Upper lobe of left lung (tissue), 6 donors: ENCODE measurements around the gene CST6. TPM values are rescaled to one million over a fixed set of nuclear protein-coding genes. Genes with fewer than 3 reads are reported as not detected.

ENCODE experiments used
- ATAC-seq, 2 donors: fragments of 200-7000 bp; cut with Tn5 transposase; one replicate each; pipeline ENCODE4 v1.9.1; 2022; ENCODE audit warnings: mild to moderate bottlenecking in 2 of 2, moderate library complexity in 2 of 2; ENCODE audit not compliant: low FRiP score in 2 of 2
- DNase-seq, 2 donors: peaks; one replicate each; pipeline ENCODE4 v3.0.0-alpha.2; 2019 to 2020
- H3K27ac ChIP-seq, 4 donors: fragments of 200-600 bp; sonication (generic); one replicate each; pipeline ENCODE4 v1.5.1; 2016 to 2019
- H3K27me3 ChIP-seq, 4 donors: fragments of 200-600 bp; sonication (generic); one replicate each; pipeline ENCODE4 v1.5.1; 2017 to 2019
- H3K36me3 ChIP-seq, 4 donors: fragments of 200-600 bp; sonication (generic); one replicate each; pipeline ENCODE4 v1.5.1; 2016 to 2019
- H3K4me1 ChIP-seq, 4 donors: fragments of 200-600 bp; sonication (generic); one replicate each; pipeline ENCODE4 v1.5.1; 2018 to 2019
- H3K4me3 ChIP-seq, 4 donors: fragments of 200-600 bp; sonication (generic); one replicate each; pipeline ENCODE4 v1.5.1; 2017 to 2019; ENCODE audit warnings: mild to moderate bottlenecking in 2 of 4, moderate library complexity in 1 of 4
- H3K9me3 ChIP-seq, 4 donors: fragments of 200-600 bp; sonication (generic); one replicate each; pipeline ENCODE4 v1.5.1; 2018 to 2019
- EP300 ChIP-seq, 4 donors: sonication (generic); formaldehyde crosslinking; IDR thresholded peaks; one replicate each; pipeline ENCODE4 v1.5.1; 2017; ENCODE audit warnings: antibody characterized with exemption in 4 of 4, control low read depth in 2 of 4
- POLR2A ChIP-seq, 4 donors: fragments of 450-650 bp; IDR thresholded peaks; one replicate each; pipeline ENCODE4 v1.5.1; 2016 to 2017; ENCODE audit warnings: antibody characterized with exemption in 4 of 4, mild to moderate bottlenecking in 2 of 4
- POLR2AphosphoS5 ChIP-seq, 2 donors: sonication (generic); formaldehyde crosslinking; IDR thresholded peaks; one replicate each; pipeline ENCODE4 v1.5.1; 2017; ENCODE audit warnings: antibody characterized with exemption in 2 of 2
- WGBS, 2 donors: methylation state at CpG; one replicate each; pipeline ENCODE4 v1.1.5; 2017 to 2018; 5-methylcytosine and 5-hydroxymethylcytosine counted together
- total RNA-seq, 6 donors: library from RNA; depleted of rRNA in 4 of 6; stranded (reverse); fragments of >200 nt in 4 of 6; gene quantifications; one replicate each; pipeline versions ENCODE4 v1.1.0 to v1.2.1, GENCODE V29; 2016 to 2021
- TF ChIP-seq, protein P1 (sequence below), 6 experiments: fragments of 450-650 bp in 4 of 6; fragments of 200-600 bp in 2 of 6; sonication (generic) in 2 of 6; IDR thresholded peaks; one replicate each; pipeline ENCODE4 v1.5.1; 2016 to 2019; ENCODE audit warnings: antibody characterized with exemption in 6 of 6
- donor health status: DM: no; HTN: no; CAD: no; lungs with moderate emphysema.
- donor health status: DM: no; HTN: yes; CAD: no; lungs with severe emphysema.

Gene CST6
- total RNA-seq, 6 donors from 2014 or later, result 12.6 to 68.1 (median 30.5) TPM

DNA sequence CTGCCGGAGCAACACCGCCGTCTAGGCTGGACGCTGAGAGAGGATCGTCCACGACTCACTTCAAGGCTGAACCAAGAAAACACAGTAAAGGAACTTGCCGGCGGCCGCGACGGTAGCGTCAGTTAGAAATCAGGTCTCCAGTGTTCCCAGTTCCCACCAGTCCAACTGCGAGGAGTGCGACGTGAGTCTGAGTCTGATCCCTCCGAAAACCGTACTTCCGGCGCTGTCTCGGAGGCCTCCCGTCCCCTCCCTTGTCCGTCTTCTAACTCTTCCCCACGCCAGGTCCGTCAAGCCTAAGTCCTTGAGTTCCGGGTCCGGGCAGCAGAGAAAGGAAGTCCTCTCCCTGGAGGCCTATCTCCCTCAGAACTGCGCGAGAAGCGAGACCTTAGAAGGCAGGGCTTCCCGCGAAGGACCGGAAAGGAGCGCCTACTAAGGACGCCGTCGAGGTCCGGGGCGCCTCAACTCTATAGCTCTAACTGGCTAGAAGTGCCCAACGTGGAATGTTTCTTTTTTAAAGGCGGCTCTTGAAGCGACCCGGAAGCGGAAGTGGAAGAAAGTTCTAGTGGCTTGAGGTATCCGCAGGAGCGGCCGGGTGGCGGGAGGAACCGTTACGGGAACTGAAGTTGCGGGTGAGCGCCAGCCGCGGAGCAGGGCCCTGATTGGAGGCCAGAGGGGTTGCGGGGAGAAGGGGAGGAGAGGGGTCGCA lies 9.7 kb upstream of the CST6 start, which contains the start of the genes BANF1 and EIF1AD:
BANF1 (plus strand) TSS at position 562 of the 706 bp plus-strand sequence. CDS start 748 bp downstream, outside the sequence.
EIF1AD (minus strand) TSS at position 216 of the 706 bp plus-strand sequence. CDS start 1,768 bp downstream, outside the sequence.
- Histone ChIP-seq H3K27me3 (no peaks in the 10 kb centered on the region), H3K4me1 (peaks cover 13 to 26% (median 24%) of the 10 kb centered on the region in 4 donors), H3K4me3 (peak within 1 kb of the TSS; percentile 47 to 97 (median 76)), H3K9me3 (no peaks in the 10 kb centered on the region), H3K36me3 (peaks cover 24 to 51% (median 41%) of the 10 kb centered on the region in 4 donors), H3K27ac (peak within 1 kb of the TSS; percentile 91 to 94 (median 94))
- DNase-seq (peak in 1 of 2 donors; percentile 94), ATAC-seq (peak; percentile 96 to 98)
- WGBS, 2 donors, result 0 to 1% methylated on average over 50 to 55 of the region's 55 CpGs
- TF ChIP-seq POLR2AphosphoS5 (IDR thresholded peaks at IDR 0.05), result peak; percentile 91 to 93
- TF ChIP-seq EP300 (IDR thresholded peaks at IDR 0.05), result no peak
- TF ChIP-seq POLR2A (IDR thresholded peaks at IDR 0.05), result peak in 3 of 4 donors; percentile 51 to 74 (median 60)
- TF ChIP-seq, protein P1, sequence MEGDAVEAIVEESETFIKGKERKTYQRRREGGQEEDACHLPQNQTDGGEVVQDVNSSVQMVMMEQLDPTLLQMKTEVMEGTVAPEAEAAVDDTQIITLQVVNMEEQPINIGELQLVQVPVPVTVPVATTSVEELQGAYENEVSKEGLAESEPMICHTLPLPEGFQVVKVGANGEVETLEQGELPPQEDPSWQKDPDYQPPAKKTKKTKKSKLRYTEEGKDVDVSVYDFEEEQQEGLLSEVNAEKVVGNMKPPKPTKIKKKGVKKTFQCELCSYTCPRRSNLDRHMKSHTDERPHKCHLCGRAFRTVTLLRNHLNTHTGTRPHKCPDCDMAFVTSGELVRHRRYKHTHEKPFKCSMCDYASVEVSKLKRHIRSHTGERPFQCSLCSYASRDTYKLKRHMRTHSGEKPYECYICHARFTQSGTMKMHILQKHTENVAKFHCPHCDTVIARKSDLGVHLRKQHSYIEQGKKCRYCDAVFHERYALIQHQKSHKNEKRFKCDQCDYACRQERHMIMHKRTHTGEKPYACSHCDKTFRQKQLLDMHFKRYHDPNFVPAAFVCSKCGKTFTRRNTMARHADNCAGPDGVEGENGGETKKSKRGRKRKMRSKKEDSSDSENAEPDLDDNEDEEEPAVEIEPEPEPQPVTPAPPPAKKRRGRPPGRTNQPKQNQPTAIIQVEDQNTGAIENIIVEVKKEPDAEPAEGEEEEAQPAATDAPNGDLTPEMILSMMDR (IDR thresholded peaks at IDR 0.05), result peak in 2 of 6 experiments; percentile 18 to 22

DNA sequence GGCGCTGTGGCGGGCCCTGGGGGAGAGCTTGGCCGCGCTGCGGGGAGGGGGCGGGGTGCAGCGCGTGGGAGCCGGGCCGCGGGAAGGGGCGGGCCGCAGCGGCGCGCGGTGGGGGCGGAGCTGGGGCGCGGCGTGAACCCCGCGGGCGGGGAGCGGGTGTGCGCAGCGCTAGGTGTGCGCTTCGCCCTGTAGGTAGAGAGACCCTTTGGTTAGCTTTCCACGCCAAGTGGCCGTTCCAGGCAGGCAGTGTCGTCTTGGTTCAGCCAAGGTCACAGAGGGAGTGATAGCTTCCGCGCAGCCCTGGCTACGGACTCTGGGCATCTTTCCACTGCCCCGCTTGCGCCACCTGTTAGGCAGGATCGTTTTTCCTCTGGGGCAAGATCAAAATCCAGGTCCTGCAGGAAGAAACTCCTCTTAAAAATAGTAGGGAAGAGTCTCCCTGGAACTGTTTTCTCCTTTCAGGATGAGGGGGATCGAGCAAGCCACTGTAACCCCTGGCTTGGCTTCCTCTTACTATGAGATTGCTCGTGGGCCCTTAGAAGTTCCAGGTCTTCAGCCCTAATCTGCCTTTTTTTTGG lies 9.1 kb upstream of the CST6 start:
- Histone ChIP-seq H3K27me3 (no peaks in the 10 kb centered on the region), H3K4me1 (peaks cover 13 to 26% (median 24%) of the 10 kb centered on the region in 4 donors), H3K9me3 (no peaks in the 10 kb centered on the region), H3K36me3 (peaks cover 21 to 45% (median 34%) of the 10 kb centered on the region in 4 donors), H3K4me3 (peak overlapping the region; percentile 47 to 97 (median 76)), H3K27ac (peak overlapping the region; percentile 91 to 94 (median 94))
- ATAC-seq (peak; percentile 72 to 92), DNase-seq (peak; percentile 61 to 94)
- 0 to 2% methylated on average over 12 to 28 of the region's 40 CpGs for WGBS, 2 donors
- TF ChIP-seq POLR2AphosphoS5 (IDR thresholded peaks at IDR 0.05) (no peak), POLR2A (IDR thresholded peaks at IDR 0.05) (peak in 1 of 4 donors; percentile 62)
- TF ChIP-seq, protein P1 (IDR thresholded peaks at IDR 0.05), result peak in 2 of 6 experiments; percentile 23

DNA sequence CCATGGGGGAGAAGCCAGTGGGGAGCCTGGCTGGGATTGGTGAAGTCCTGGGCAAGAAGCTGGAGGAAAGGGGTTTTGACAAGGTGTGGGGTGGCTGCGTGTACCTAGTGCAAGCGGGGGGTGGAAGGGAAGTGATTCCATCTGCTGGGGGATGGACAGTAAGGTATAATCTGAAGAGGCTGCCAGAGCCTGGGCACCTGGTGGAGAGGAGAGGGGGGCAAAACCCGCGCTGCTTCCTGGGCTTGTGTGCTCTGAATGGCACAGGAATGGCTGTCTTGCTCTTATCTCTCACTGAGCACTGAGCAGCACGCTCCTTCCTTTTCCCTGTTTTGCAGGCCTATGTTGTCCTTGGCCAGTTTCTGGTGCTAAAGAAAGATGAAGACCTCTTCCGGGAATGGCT lies 8.5 kb upstream of the CST6 start:
- TF ChIP-seq POLR2AphosphoS5 (IDR thresholded peaks at IDR 0.05) (no peak), POLR2A (IDR thresholded peaks at IDR 0.05) (no peak), EP300 (IDR thresholded peaks at IDR 0.05) (no peak)
- TF ChIP-seq, protein P1 (IDR thresholded peaks at IDR 0.05), result no peak
- H3K4me1 ChIP-seq, result peaks cover 13 to 26% (median 24%) of the 10 kb centered on the region in 4 donors
- H3K9me3 ChIP-seq, result no peaks in the 10 kb centered on the region
- 70 to 81% methylated on average over 6 of the region's 6 CpGs for WGBS, 2 donors
- H3K27ac ChIP-seq, result peak overlapping the region; percentile 91 to 94 (median 94)
- H3K4me3 ChIP-seq, result peak overlapping the region in 3 of 4 donors; percentile 63 to 97 (median 89)
- DNase-seq, result no peak
- no peaks in the 10 kb centered on the region for H3K27me3 ChIP-seq
- ATAC-seq, result no peak
- peaks cover 16 to 39% (median 29%) of the 10 kb centered on the region in 4 donors for H3K36me3 ChIP-seq

DNA sequence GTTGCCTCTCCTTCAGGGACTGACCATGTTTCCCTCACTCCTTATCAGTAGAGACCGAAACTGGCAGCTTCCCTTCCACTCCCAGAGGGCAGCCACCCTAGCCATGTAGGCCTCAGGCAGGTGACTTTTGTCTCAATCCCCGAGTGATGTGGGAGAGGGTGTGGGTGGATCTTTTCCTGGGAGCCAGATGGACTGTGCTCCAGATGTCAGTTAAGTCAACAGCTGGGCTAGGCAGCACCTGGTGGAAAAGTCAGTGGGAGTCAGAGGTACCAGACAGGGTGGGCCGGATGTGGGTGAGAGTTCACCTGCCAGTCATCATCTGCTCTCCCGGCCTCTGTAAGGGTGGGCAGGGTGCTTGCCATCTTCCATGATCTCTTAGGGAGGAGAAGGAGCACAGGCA lies 7.6 kb upstream of the CST6 start:
- DNase-seq, result no peak
- no peaks in the 10 kb centered on the region for H3K27me3 ChIP-seq
- no peak overlapping the region for H3K4me3 ChIP-seq
- WGBS, 2 donors, result 79 to 91% methylated on average over 4 of the region's 4 CpGs
- no peak for ATAC-seq
- H3K9me3 ChIP-seq, result no peaks in the 10 kb centered on the region
- H3K36me3 ChIP-seq, result peaks cover 9 to 30% (median 20%) of the 10 kb centered on the region in 4 donors
- H3K4me1 ChIP-seq, result peaks cover 13 to 26% (median 24%) of the 10 kb centered on the region in 4 donors
- peak overlapping the region in 1 of 4 donors; percentile 20 for H3K27ac ChIP-seq
- TF ChIP-seq POLR2AphosphoS5 (IDR thresholded peaks at IDR 0.05) (no peak), POLR2A (IDR thresholded peaks at IDR 0.05) (no peak), EP300 (IDR thresholded peaks at IDR 0.05) (no peak)
- TF ChIP-seq, protein P1 (IDR thresholded peaks at IDR 0.05), result no peak
